Activated CD8-positive, alpha-beta memory T cell treated with anti-CD3 and anti-CD28 coated beads, Interleukin-2, amount 50 U/mL, for 48 hours (primary cell): Measurements from ENCODE around the gene SLC66A3.

Source experiments
- DNase-seq: peaks from one replicate; pipeline ENCODE4 v3.0.0-alpha.2; 2020

Gene SLC66A3

GRCh38 chr2:11140492-11140891 lies 14.8 kb upstream of the SLC66A3 start:
- no peak for DNase-seq

GRCh38 chr2:11141319-11141718 lies 13.9 kb upstream of the SLC66A3 start:
- DNase-seq = no peak

- DNase-seq = no peak
Observed at GRCh38 chr2:11142330-11142729, 12.9 kb upstream of the SLC66A3 start.

GRCh38 chr2:11142987-11143386 lies 12.3 kb upstream of the SLC66A3 start:
- DNase-seq = no peak

- no peak for DNase-seq
Observed at GRCh38 chr2:11144077-11144737, 11.1 kb upstream of the SLC66A3 start.

GRCh38 chr2:11144738-11145079 lies 10.6 kb upstream of the SLC66A3 start:
- DNase-seq = no peak

GRCh38 chr2:11145350-11145749 lies 9.9 kb upstream of the SLC66A3 start:
- no peak for DNase-seq

GRCh38 chr2:11146076-11146475 lies 9.2 kb upstream of the SLC66A3 start:
- DNase-seq = no peak

GRCh38 chr2:11147263-11147662 lies 8.0 kb upstream of the SLC66A3 start:
- DNase-seq = no peak

GRCh38 chr2:11152591-11152990 lies 2.7 kb upstream of the SLC66A3 start:
- DNase-seq = no peak

- no peak for DNase-seq
Observed at GRCh38 chr2:11154016-11154922, 998 bp upstream of the SLC66A3 start.

GRCh38 chr2:11154923-11155380 lies 315 bp upstream of the SLC66A3 start:
- peak; percentile 97 for DNase-seq

GRCh38 chr2:11156396-11157075 lies 1.3 kb downstream of the SLC66A3 start:
- no peak for DNase-seq

- no peak for DNase-seq
Observed at GRCh38 chr2:11157296-11157695, 2.0 kb downstream of the SLC66A3 start.

- DNase-seq = no peak
Observed at GRCh38 chr2:11157731-11158130, 2.5 kb downstream of the SLC66A3 start.

GRCh38 chr2:11158916-11159573 lies 3.8 kb downstream of the SLC66A3 start:
- no peak for DNase-seq

- no peak for DNase-seq
Observed at GRCh38 chr2:11159574-11160170, 4.4 kb downstream of the SLC66A3 start.

- DNase-seq = no peak
Observed at GRCh38 chr2:11160256-11160655, 5.0 kb downstream of the SLC66A3 start.

- no peak for DNase-seq
Observed at GRCh38 chr2:11160731-11161455, 5.6 kb downstream of the SLC66A3 start.

GRCh38 chr2:11161747-11162146 lies 6.5 kb downstream of the SLC66A3 start:
- no peak for DNase-seq

- DNase-seq = no peak
Observed at GRCh38 chr2:11163439-11164317, 8.4 kb downstream of the SLC66A3 start.
